ENCODE data around the gene BEND6. TPM values are rescaled to one million over a fixed set of nuclear protein-coding genes. Genes with fewer than 3 reads are reported as not detected.

BEND6 gene
- total and polyA plus RNA-seq, 2 of the 4 experiments (the other 2 are of a cell fraction), result 4.1 to 9.7 TPM

- Histone ChIP-seq H2BK15ac (ENCODE audit: low read depth, low read length) (no peak overlapping the region), H4K20me1 (ENCODE audit: insufficient read depth, low read length) (no peaks in the 10 kb centered on the region), H3K14ac (replicated peaks; ENCODE audit: low read depth, low read length) (no peak overlapping the region), H3K18ac (ENCODE audit: low read depth, low read length) (no peak overlapping the region), H3K27me3 (ENCODE audit: control insufficient read depth, insufficient read depth, low read length) (no peaks in the 10 kb centered on the region), H2AK9ac (replicated peaks; ENCODE audit: low read depth, low read length, poor library complexity) (no peak overlapping the region), H2BK20ac (ENCODE audit: low read depth, low read length) (no peak overlapping the region), H3K36me3 (ENCODE audit: control insufficient read depth, insufficient read depth, low read length) (0 out of 2 replicates have a peak, but pooled peaks cover 1% of the 10 kb centered on the region), H3K23ac (ENCODE audit: low read depth, low read length) (no peak overlapping the region), H3K4me2 (ENCODE audit: low read depth, low read length) (no peak overlapping the region), H3K9me1 (ENCODE audit: insufficient read depth, low read length) (no peaks in the 10 kb centered on the region), H3K4ac (ENCODE audit: low read depth, low read length) (no peak overlapping the region), H3K56ac (ENCODE audit: extremely low read depth, insufficient read depth, low read length) (no peak overlapping the region), H3K4me1 (ENCODE audit: control insufficient read depth, insufficient read depth, low read length) (no peaks in the 10 kb centered on the region), H3K9me3 (ENCODE audit: control insufficient read depth, insufficient read depth, low read length) (no peaks in the 10 kb centered on the region), H2BK120ac (ENCODE audit: low read depth, low read length) (no peak overlapping the region), H3K4me3 (ENCODE audit: insufficient read depth, low read depth, low read length) (no peak overlapping the region), H4K5ac (ENCODE audit: low read depth, low read length) (no peak overlapping the region), H2AK5ac (ENCODE audit: low read depth, low read length) (no peak overlapping the region), H2AFZ (replicated peaks; ENCODE audit: low read length, poor library complexity) (no peak overlapping the region), H4K91ac (ENCODE audit: insufficient read depth, low read depth, low read length) (no peak overlapping the region), H3K9ac (ENCODE audit: low read depth, low read length) (no peak overlapping the region), H3K79me1 (ENCODE audit: low read depth in 1 of 2, low read length in 2 of 2) (no peaks in the 10 kb centered on the region), H2BK5ac (ENCODE audit: low read depth, low read length, poor library complexity, severe bottlenecking) (no peak overlapping the region), H4K8ac (ENCODE audit: low read depth in 2 of 2, low read length in 2 of 2) (no peak overlapping the region), H3K27ac (ENCODE audit: insufficient read depth, low read length) (no peak overlapping the region)
- no peak for DNase-seq
- no peak for TF ChIP-seq MXI1 (IDR thresholded peaks at IDR 0.05; ENCODE audit: borderline replicate concordance, low read depth, low read length)
- TF ChIP-seq USF2 (IDR thresholded peaks at IDR 0.05; ENCODE audit: low read depth, low read length), result no peak
- no peak for TF ChIP-seq POLR2A (IDR thresholded peaks at IDR 0.05; ENCODE audit: low read depth, low read length)
- TF ChIP-seq CTCF (conservative IDR thresholded peaks at IDR 0.05; ENCODE audit: low read depth, low read length), result no peak
- ATAC-seq (ENCODE audit: low read depth), result no peak
- no TSS peak for BruUV-seq (replicated peaks)
- intact Hi-C loops (cut with micrococcal nuclease) (no loop called here), in situ Hi-C loops (cut with MboI; ENCODE audit: low sequenced_read_pairs) (no loop called here), dilution Hi-C loops (cut with HindIII; ENCODE audit: low sequenced_read_pairs, unreplicated experiment) (no loop called here)
- WGBS, 2 experiments (ENCODE audit: extremely low coverage in 2 of 2, insufficient read length in 1 of 2), result no CpG with 5 or more reads among the region's 2 CpGs
- CTCF ChIA-PET, result no interaction called here
- POLR2A ChIA-PET (ENCODE audit: unreplicated experiment), result no interaction called here
These were observed 30.0 kb downstream of the BEND6 start for GRCh38 chr6:56984884-56985283.

All from IMR-90 (cell line).